Transverse colon (tissue), 4 donors: ENCODE data around the gene SLC2A1. TPM values are rescaled to one million over a fixed set of nuclear protein-coding genes. Genes with fewer than 3 reads are reported as not detected.

Experiments
- DNase-seq: peaks from one replicate; pipeline ENCODE4 v3.0.0-alpha.2; 2019
- H3K27ac ChIP-seq, 4 donors: fragments of 200-600 bp; sonication (generic); 2 replicates each; pipeline ENCODE4 v1.5.1; 2016 to 2018; ENCODE audit warnings: inconsistent platforms in 4 of 4
- H3K27me3 ChIP-seq: fragments of 200-600 bp; sonication (generic); 2 replicates; pipeline ENCODE4 v1.5.1; 2017; ENCODE audit warnings: inconsistent platforms
- H3K36me3 ChIP-seq, 4 donors: fragments of 200-600 bp; sonication (generic); 2 replicates each; pipeline ENCODE4 v1.5.1; 2017 to 2019; ENCODE audit warnings: inconsistent platforms in 4 of 4
- H3K4me1 ChIP-seq, 4 donors: fragments of 200-600 bp; sonication (generic); 2 replicates each; pipeline ENCODE4 v1.5.1; 2017 to 2020; ENCODE audit warnings: inconsistent platforms in 4 of 4
- H3K4me3 ChIP-seq, 4 donors: fragments of 200-600 bp; sonication (generic); 1 replicate in 1 of 4; 2 replicates in 3 of 4; pipeline versions ENCODE4 v1.5.1 to v1.6.1; 2017 to 2019; ENCODE audit warnings: inconsistent platforms in 4 of 4
- H3K9me3 ChIP-seq, 2 donors: fragments of 200-600 bp; sonication (generic); 2 replicates each; pipeline ENCODE4 v1.5.1; 2017 to 2019; ENCODE audit warnings: inconsistent platforms in 2 of 2
- EP300 ChIP-seq: sonication (generic); formaldehyde crosslinking; IDR thresholded peaks from one replicate; pipeline ENCODE4 v1.6.1; 2017; ENCODE audit warnings: antibody characterized with exemption, low read depth
- POLR2A ChIP-seq: fragments of 450-650 bp; IDR thresholded peaks from one replicate; pipeline ENCODE4 v1.6.1; 2016; ENCODE audit warnings: antibody characterized with exemption, mild to moderate bottlenecking, moderate library complexity
- POLR2AphosphoS5 ChIP-seq, 3 donors: sonication (generic); formaldehyde crosslinking; IDR thresholded peaks; one replicate each; pipeline ENCODE4 v1.6.1; 2016; ENCODE audit warnings: antibody characterized with exemption in 3 of 3
- WGBS, 2 donors: methylation state at CpG; one replicate each; pipeline ENCODE4 v1.1.5; 2018; ENCODE audit warnings: low coverage in 1 of 2; 5-methylcytosine and 5-hydroxymethylcytosine counted together
- in situ Hi-C, 4 donors: fragments of 200-750 bp; cut with MboI; loops; one replicate each; pipeline versions ENCODE4 v1.15.0 to v1.15.1; 2017; ENCODE audit warnings: low sequenced_read_pairs in 3 of 4, low pct_ligation_motif_present in 1 of 4, low pct_unique_long_range_greater_than_20kb in 1 of 4
- intact Hi-C: fragments of 100-400 bp; cut with DNase I; formaldehyde crosslinking; loops from one replicate; pipeline ENCODE4 v1.15.1; 2023; ENCODE audit warnings: low total_unique reads
- total RNA-seq, 4 donors: library from RNA; depleted of rRNA; stranded (reverse); fragments of >200 nt; gene quantifications; one replicate each; pipeline ENCODE4 v1.1.0, GENCODE V29; 2016
- TF ChIP-seq, protein P1 (sequence below), 5 experiments: fragments of 200-600 bp in 3 of 5; fragments of 450-650 bp in 2 of 5; sonication (generic) in 3 of 5; IDR thresholded peaks; 1 replicate in 2 of 5; 2 replicates in 3 of 5; pipeline ENCODE4 v1.5.1; 2016 to 2017; ENCODE audit warnings: antibody characterized with exemption in 5 of 5, inconsistent platforms in 3 of 5, mild to moderate bottlenecking in 2 of 5, moderate library complexity in 1 of 5

Gene SLC2A1
- total RNA-seq, 4 donors from 2014 or later, result 37.2 to 98.9 (median 69.1) TPM

DNA sequence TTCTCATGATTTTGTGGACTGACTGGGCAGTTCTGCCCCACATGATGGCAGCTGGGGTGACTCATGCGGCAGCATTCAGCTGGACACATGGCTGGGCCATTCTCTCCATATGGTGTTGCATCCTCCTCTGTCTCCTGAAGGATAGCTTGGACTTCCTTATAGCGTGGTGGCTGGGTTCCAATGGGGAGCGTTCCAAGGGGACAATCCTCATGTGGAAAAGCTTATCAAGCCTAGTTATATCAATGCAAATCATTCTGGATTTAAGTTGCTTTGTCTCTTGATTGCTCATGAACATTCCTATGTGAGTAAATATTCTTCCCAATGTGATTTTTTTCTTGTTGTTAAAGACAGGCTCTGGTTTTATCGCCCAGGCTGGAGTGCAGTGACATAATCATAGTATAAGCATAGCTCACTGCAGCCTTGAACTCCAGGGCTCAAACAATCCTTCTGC is 13.2 kb upstream of the SLC2A1 start:
- peak overlapping the region; percentile 19 to 63 (median 43) for H3K27ac ChIP-seq
- intact Hi-C loops, result no loop called here

DNA sequence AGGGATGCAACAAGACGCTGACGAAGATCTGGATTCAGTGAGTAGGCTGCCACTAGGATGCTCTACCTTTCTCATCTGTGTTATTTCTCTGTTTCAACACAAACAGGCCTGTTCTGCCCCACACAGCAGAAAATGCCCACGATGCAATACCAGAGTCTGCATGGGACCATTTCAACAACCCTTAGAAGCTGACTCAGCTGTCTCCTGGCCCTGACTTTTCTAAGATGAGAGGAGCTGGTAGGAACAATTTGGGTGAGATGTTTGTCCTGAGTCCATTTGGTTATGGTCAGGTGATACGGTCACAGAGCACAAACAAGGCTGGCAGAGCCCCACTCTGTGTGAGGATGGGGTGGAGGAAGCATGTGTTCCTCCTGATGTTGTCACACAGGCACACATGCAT is 11.5 kb upstream of the SLC2A1 start:
- no peak for DNase-seq
- WGBS, 2 donors, result 83 to 96% methylated on average over 3 to 4 of the region's 4 CpGs
- Histone ChIP-seq H3K4me3 (no peak overlapping the region), H3K9me3 (no peaks in the 10 kb centered on the region), H3K27me3 (no peaks in the 10 kb centered on the region), H3K36me3 (no peaks in the 10 kb centered on the region), H3K4me1 (peaks cover 0 to 17% (median 0%) of the 10 kb centered on the region in 4 donors), H3K27ac (no peak overlapping the region)
- in situ Hi-C loops, result no loop called here
- intact Hi-C loops, result no loop called here
- TF ChIP-seq, protein P1, sequence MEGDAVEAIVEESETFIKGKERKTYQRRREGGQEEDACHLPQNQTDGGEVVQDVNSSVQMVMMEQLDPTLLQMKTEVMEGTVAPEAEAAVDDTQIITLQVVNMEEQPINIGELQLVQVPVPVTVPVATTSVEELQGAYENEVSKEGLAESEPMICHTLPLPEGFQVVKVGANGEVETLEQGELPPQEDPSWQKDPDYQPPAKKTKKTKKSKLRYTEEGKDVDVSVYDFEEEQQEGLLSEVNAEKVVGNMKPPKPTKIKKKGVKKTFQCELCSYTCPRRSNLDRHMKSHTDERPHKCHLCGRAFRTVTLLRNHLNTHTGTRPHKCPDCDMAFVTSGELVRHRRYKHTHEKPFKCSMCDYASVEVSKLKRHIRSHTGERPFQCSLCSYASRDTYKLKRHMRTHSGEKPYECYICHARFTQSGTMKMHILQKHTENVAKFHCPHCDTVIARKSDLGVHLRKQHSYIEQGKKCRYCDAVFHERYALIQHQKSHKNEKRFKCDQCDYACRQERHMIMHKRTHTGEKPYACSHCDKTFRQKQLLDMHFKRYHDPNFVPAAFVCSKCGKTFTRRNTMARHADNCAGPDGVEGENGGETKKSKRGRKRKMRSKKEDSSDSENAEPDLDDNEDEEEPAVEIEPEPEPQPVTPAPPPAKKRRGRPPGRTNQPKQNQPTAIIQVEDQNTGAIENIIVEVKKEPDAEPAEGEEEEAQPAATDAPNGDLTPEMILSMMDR (IDR thresholded peaks at IDR 0.05), result no peak
- TF ChIP-seq POLR2AphosphoS5 (IDR thresholded peaks at IDR 0.05) (no peak), POLR2A (no peak), EP300 (no peak)

More for the DNA sequence above, 13.2 kb upstream of the SLC2A1 start:
- in situ Hi-C loops, result no loop called here
- TF ChIP-seq POLR2AphosphoS5 (IDR thresholded peaks at IDR 0.05) (peak; percentile 74 to 92 (median 86)), POLR2A (no peak)
- WGBS, 2 donors, result 33 to 55% methylated on average over 4 of the region's 4 CpGs
- Histone ChIP-seq H3K9me3 (no peaks in the 10 kb centered on the region), H3K27me3 (no peaks in the 10 kb centered on the region), H3K4me3 (no peak overlapping the region), H3K36me3 (no peaks in the 10 kb centered on the region), H3K4me1 (peaks cover 0 to 15% (median 0%) of the 10 kb centered on the region in 4 donors)
- DNase-seq, result peak; percentile 76

DNA sequence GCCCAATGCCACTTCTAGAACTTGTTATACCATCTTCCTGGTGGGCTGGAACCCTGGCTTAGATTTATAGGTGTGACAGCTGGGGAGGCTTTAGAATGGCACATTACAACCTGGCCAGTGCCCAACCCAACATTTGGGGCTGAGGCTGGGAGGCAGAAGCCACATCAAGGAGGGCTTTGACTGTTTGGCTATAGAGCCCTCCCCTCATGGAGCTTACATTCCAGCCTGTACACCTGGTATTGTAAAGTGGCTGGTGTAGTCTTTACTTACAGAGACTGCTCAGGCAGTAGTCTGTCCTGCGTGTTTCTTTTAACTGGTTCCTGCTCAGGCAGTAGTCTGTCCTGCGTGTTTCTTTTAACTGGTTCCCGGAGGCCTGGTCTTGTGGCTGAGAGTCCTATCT is 10.0 kb upstream of the SLC2A1 start:
- 93 to 100% methylated on average over 1 to 3 of the region's 3 CpGs for WGBS, 2 donors

DNA sequence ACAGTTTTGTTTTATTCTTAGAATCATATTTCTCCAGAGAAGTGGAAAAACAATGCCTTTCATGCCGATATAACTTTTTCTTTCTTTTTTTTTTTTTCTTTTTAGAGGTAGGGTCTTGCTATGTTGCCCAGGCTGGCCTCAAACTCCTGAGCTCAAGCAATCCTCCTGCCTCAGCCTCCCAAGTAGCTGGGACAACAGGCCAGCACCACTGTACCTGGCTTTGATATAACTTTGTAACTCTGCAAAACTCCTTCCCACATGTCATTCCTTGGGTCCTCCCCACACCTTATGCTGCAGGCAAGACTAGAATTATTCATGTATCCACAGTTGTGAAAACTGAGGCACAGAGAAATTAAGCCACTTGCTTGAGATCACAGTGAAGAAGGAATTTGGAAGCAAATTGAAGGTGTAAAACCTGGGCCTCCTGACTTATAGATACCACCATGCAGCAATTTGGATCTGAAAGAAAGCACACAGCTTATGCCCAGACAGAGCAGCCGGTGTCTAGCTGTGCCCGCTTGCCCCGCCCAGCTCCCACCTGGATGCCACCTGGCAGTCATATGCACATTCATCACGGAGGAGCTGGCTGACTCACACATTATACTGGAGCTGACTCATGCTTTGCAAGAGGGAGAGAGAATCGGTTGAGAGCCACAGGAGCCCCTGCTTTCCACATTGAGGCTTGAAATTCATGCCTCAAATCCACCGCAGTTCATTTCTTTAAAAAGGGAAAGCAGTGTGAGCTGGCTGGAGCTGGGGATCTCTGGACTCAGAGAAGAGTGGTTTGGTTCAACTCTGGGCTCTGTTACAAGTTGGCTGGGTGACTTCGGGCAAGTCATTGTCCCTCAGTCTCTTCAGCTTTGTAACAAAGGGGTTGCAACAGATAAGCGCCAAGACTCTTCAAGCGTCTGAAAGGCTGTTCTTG is 8.3 kb upstream of the SLC2A1 start:
- H3K4me3 ChIP-seq, result no peak overlapping the region
- H3K27ac ChIP-seq, result peak overlapping the region in 1 of 4 donors; percentile 5
- TF ChIP-seq POLR2AphosphoS5 (IDR thresholded peaks at IDR 0.05) (peak; percentile 70 to 94 (median 80)), POLR2A (no peak)
- peaks cover 0 to 23% (median 9%) of the 10 kb centered on the region in 4 donors for H3K4me1 ChIP-seq
- no peaks in the 10 kb centered on the region for H3K9me3 ChIP-seq
- peak; percentile 78 for DNase-seq
- in situ Hi-C loops (no loop called here), intact Hi-C loops (no loop called here)
- peaks cover 16% of the 10 kb centered on the region for H3K27me3 ChIP-seq
- 40 to 59% methylated on average over 2 to 10 of the region's 10 CpGs for WGBS, 2 donors
- H3K36me3 ChIP-seq, result no peaks in the 10 kb centered on the region

More for the DNA sequence above, 10.0 kb upstream of the SLC2A1 start:
- H3K27ac ChIP-seq, result no peak overlapping the region
- peaks cover 6% of the 10 kb centered on the region for H3K27me3 ChIP-seq
- in situ Hi-C loops (no loop called here), intact Hi-C loops (no loop called here)
- H3K4me3 ChIP-seq, result no peak overlapping the region
- TF ChIP-seq, protein P1 (IDR thresholded peaks at IDR 0.05), result no peak
- TF ChIP-seq POLR2AphosphoS5 (IDR thresholded peaks at IDR 0.05) (no peak), POLR2A (no peak), EP300 (no peak)
- no peak for DNase-seq
- peaks cover 0 to 17% (median under 1%) of the 10 kb centered on the region in 4 donors for H3K4me1 ChIP-seq
- no peaks in the 10 kb centered on the region for H3K9me3 ChIP-seq
- no peaks in the 10 kb centered on the region for H3K36me3 ChIP-seq

DNA sequence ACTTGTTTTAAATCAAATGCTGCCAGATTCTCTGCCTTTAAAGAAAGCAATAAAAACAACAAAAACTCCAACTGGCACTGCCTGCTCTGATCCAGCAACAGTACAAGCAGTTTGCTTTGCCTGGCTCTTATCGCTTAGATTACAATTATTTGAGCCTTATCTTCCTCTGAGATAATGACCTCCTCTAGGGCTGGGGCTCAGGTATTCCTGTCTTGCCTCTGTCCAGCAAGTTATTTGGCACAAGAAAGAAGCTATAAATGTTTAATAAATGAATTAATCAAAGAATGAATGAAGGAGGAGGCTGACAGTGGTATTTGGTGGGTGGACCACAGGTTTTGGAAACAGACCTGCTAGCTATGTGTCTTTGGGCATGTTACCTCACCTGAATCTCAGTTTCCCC is 6.7 kb upstream of the SLC2A1 start:
- Histone ChIP-seq H3K9me3 (no peaks in the 10 kb centered on the region), H3K27ac (no peak overlapping the region), H3K4me1 (peaks cover 0 to 22% (median 9%) of the 10 kb centered on the region in 4 donors), H3K36me3 (no peaks in the 10 kb centered on the region), H3K27me3 (peaks cover 17% of the 10 kb centered on the region), H3K4me3 (no peak overlapping the region)
- no peak for TF ChIP-seq POLR2AphosphoS5 (IDR thresholded peaks at IDR 0.05)
- TF ChIP-seq POLR2A, result no peak
- TF ChIP-seq, protein P1 (IDR thresholded peaks at IDR 0.05), result no peak
- intact Hi-C loops, result no loop called here
- WGBS, 2 donors, result 64 to 68% methylated on average over 1 of the region's 1 CpG
- DNase-seq, result no peak
- in situ Hi-C loops, result no loop called here
